Measurements from ENCODE around the gene PKP4.

The PKP4 gene

GRCh38 chr2:158496986-158497385 lies 40.2 kb downstream of the PKP4 start:
- no peak for DNase-seq (ENCODE audit: low read depth in 3 of 3)

GRCh38 chr2:158497486-158497885 lies 40.7 kb downstream of the PKP4 start:
- DNase-seq (ENCODE audit: low read depth in 3 of 3), result no peak

GRCh38 chr2:158498043-158498748 lies 41.4 kb downstream of the PKP4 start:
- no peak for DNase-seq (ENCODE audit: low read depth in 3 of 3)

GRCh38 chr2:158498749-158499136 lies 42.0 kb downstream of the PKP4 start:
- no peak for DNase-seq (ENCODE audit: low read depth in 3 of 3)

GRCh38 chr2:158499383-158499782 lies 42.6 kb downstream of the PKP4 start:
- no peak for DNase-seq (ENCODE audit: low read depth in 3 of 3)

- DNase-seq (ENCODE audit: low read depth in 3 of 3), result no peak
Measured at GRCh38 chr2:158500333-158500732, 43.6 kb downstream of the PKP4 start.

GRCh38 chr2:158501301-158501700 lies 44.5 kb downstream of the PKP4 start:
- no peak for DNase-seq (ENCODE audit: low read depth in 3 of 3)

- no peak for DNase-seq (ENCODE audit: low read depth in 3 of 3)
Measured at GRCh38 chr2:158502974-158503373, 46.2 kb downstream of the PKP4 start.

GRCh38 chr2:158504088-158504487 lies 47.3 kb downstream of the PKP4 start:
- no peak for DNase-seq (ENCODE audit: low read depth in 3 of 3)

- no peak for DNase-seq (ENCODE audit: low read depth in 3 of 3)
Measured at GRCh38 chr2:158505448-158505934, 48.7 kb downstream of the PKP4 start.

- DNase-seq (ENCODE audit: low read depth in 3 of 3), result no peak
Measured at GRCh38 chr2:158507141-158507540, 50.4 kb downstream of the PKP4 start.

- DNase-seq (ENCODE audit: low read depth in 3 of 3), result no peak
Measured at GRCh38 chr2:158507679-158508078, 50.9 kb downstream of the PKP4 start.

GRCh38 chr2:158509928-158510797 lies 53.4 kb downstream of the PKP4 start:
- DNase-seq (ENCODE audit: low read depth in 3 of 3), result no peak

- no peak for DNase-seq (ENCODE audit: low read depth in 3 of 3)
Measured at GRCh38 chr2:158510887-158511286, 54.1 kb downstream of the PKP4 start.

GRCh38 chr2:158511706-158512105 lies 55.0 kb downstream of the PKP4 start:
- DNase-seq (ENCODE audit: low read depth in 3 of 3), result no peak

GRCh38 chr2:158512323-158512722 lies 55.6 kb downstream of the PKP4 start:
- DNase-seq (ENCODE audit: low read depth in 3 of 3), result no peak

GRCh38 chr2:158513841-158514240 lies 57.1 kb downstream of the PKP4 start:
- no peak for DNase-seq (ENCODE audit: low read depth in 3 of 3)

- DNase-seq (ENCODE audit: low read depth in 3 of 3), result no peak
Measured at GRCh38 chr2:158518084-158518483, 61.3 kb downstream of the PKP4 start.

- DNase-seq (ENCODE audit: low read depth in 3 of 3), result no peak
Measured at GRCh38 chr2:158519481-158519880, 62.7 kb downstream of the PKP4 start.

- DNase-seq (ENCODE audit: low read depth in 3 of 3), result no peak
Measured at GRCh38 chr2:158529379-158530259, 72.9 kb downstream of the PKP4 start.

- DNase-seq (ENCODE audit: low read depth in 3 of 3), result no peak
Measured at GRCh38 chr2:158530829-158531228, 74.1 kb downstream of the PKP4 start.

- no peak for DNase-seq (ENCODE audit: low read depth in 3 of 3)
Measured at GRCh38 chr2:158533009-158533408, 76.3 kb downstream of the PKP4 start.

Data from stimulated activated CD4-positive, alpha-beta T cell treated with anti-CD3 and anti-CD28 coated beads, TNF-alpha, amount 100 ng/mL, for 24 hours (primary cell).